ENCODE measurements around the gene IL11RA. TPM values are rescaled to one million over a fixed set of nuclear protein-coding genes. Genes with fewer than 3 reads are reported as not detected.

IL11RA gene
- total and polyA plus RNA-seq, 10 of the 15 experiments (the other 5 are each of a cell fraction or from before 2014, with no cell fraction given): 0.32 to 5.8 (median 2.2) TPM

GRCh38 chr9:34635556-34635955, 16.4 kb upstream of the IL11RA start:
- H3K9me3 ChIP-seq (replicated peaks; ENCODE audit: control insufficient read depth, insufficient read depth, low read length): no peaks in the 10 kb centered on the region
- no peak overlapping the region for H3K4me3 ChIP-seq
- 87% methylated on average over 14 of the region's 14 CpGs for WGBS (ENCODE audit: insufficient coverage, insufficient replicate concordance, low lambda C conversion rate, missing lambda C conversion rate)
- CTCF ChIA-PET: interaction anchor here (0.6 to 8.3 kb wide), 13 partner anchors 10 to 231 kb away, joined by 3 to 118 read pairs (median 13); partner anchors contain the start of genes DCTN3, GALT and RPP25L
- H3K27me3 ChIP-seq (replicated peaks in 1 of 2; ENCODE audit: control insufficient read depth in 2 of 2, insufficient read depth in 2 of 2, low read length in 1 of 2): peaks cover 0 to 1% of the 10 kb centered on the region in 2 experiments; a peak in 2 of 4 replicates
- H4K20me1 ChIP-seq (ENCODE audit: control insufficient read depth, insufficient read depth): no peaks in the 10 kb centered on the region; the same call in none of the 2 replicates
- peaks cover 15% of the 10 kb centered on the region for H3K79me2 ChIP-seq (ENCODE audit: control insufficient read depth, insufficient read depth, low read length)
- POLR2A ChIA-PET: interaction anchor here (1.2 kb wide), 1 partner anchor 9 kb away, joined by 4 read pairs; no protein-coding TSS in a partner anchor
- no peak for DNase-seq (ENCODE audit: low read depth, low spot score)
- SMC1A ChIA-PET (ENCODE audit: uncharacterized antibody, unreplicated experiment): interaction anchor here (1.6 to 2.3 kb wide), 3 partner anchors 20 to 73 kb away, joined by 3 to 13 read pairs (median 5); partner anchors contain the start of gene RPP25L
- H2AFZ ChIP-seq (ENCODE audit: control insufficient read depth, low read depth, low read length): no peak overlapping the region
- no peaks in the 10 kb centered on the region; the same call in none of the 2 replicates for H3K4me1 ChIP-seq (ENCODE audit: control insufficient read depth, insufficient read depth, low read length)
- H3K4me2 ChIP-seq (ENCODE audit: control insufficient read depth, insufficient read depth): peak overlapping the region; percentile 38; the same call in 1 of the 2 replicates
- H3K27ac ChIP-seq (ENCODE audit: control insufficient read depth, insufficient read depth): no peak overlapping the region
- intact Hi-C loops (cut with micrococcal nuclease; ENCODE audit: unreplicated experiment) (no loop called here), in situ Hi-C loops (cut with MboI) (no loop called here)
- ATAC-seq: no peak
- TSS peak; percentile 78 for BruUV-seq (replicated peaks)
- FAIRE-seq: no peak
- RAD21 ChIA-PET (ENCODE audit: unreplicated experiment): interaction anchor here (0.7 to 1.0 kb wide), 2 partner anchors 13 to 24 kb away, joined by 4 to 5 read pairs; partner anchors contain the start of gene RPP25L
- no peak overlapping the region for H3K9ac ChIP-seq (ENCODE audit: control insufficient read depth, insufficient read depth, low read length)
- TF ChIP-seq BCLAF1 (IDR thresholded peaks at IDR 0.05) (no peak), CBX3 (IDR thresholded peaks at IDR 0.05; ENCODE audit: borderline replicate concordance, low read depth) (no peak), ZNF207 (IDR thresholded peaks at IDR 0.05; ENCODE audit: borderline replicate concordance) (no peak), ZSCAN29 (IDR thresholded peaks at IDR 0.05) (no peak), SP1 (IDR thresholded peaks at IDR 0.05; ENCODE audit: low read depth, low read length) (no peak), NFIC (IDR thresholded peaks at IDR 0.05; ENCODE audit: low read depth, low read length) (no peak), POU2F2 (IDR thresholded peaks at IDR 0.05; ENCODE audit: borderline replicate concordance, low read depth, low read length) (no peak), SMAD1 (IDR thresholded peaks at IDR 0.05; ENCODE audit: low read depth, partially characterized antibody) (no peak), TAF1 (IDR thresholded peaks at IDR 0.05; ENCODE audit: borderline replicate concordance, low read depth, low read length) (no peak), BRCA1 (IDR thresholded peaks at IDR 0.05; ENCODE audit: low read depth, low read length) (no peak), EP300 (IDR thresholded peaks at IDR 0.05; ENCODE audit: borderline replicate concordance in 1 of 2, control insufficient read depth in 1 of 2, low read depth in 2 of 2, low read length in 2 of 2) (no peak), MTA2 (IDR thresholded peaks at IDR 0.05; ENCODE audit: low read depth) (no peak), TCF12 (IDR thresholded peaks at IDR 0.05; ENCODE audit: low read depth, low read length) (no peak), RELB (IDR thresholded peaks at IDR 0.05; ENCODE audit: low read depth) (no peak), HSF1 (IDR thresholded peaks at IDR 0.05; ENCODE audit: low read depth, low read length) (no peak), JUNB (IDR thresholded peaks at IDR 0.05) (no peak), PAX5 (IDR thresholded peaks at IDR 0.05; ENCODE audit: borderline replicate concordance, low read depth, low read length) (no peak), SMARCA5 (IDR thresholded peaks at IDR 0.05) (no peak)
- H3K36me3 ChIP-seq (ENCODE audit: control insufficient read depth in 2 of 2, insufficient read depth in 2 of 2, low read length in 1 of 2): peaks cover 2 to 6% of the 10 kb centered on the region in 2 experiments; a peak in 3 of 4 replicates
